IPS-20b (cell line): ENCODE data around the gene SLC16A11.
A peak's percentile ranks its signal among the peaks of the same experiment; 100 is the strongest.

Source experiments
- H3K27ac ChIP-seq: one replicate; pipeline ENCODE4 v1.5.1; 2013; ENCODE audit warnings: low read length
- H3K27me3 ChIP-seq: 2 replicates; pipeline ENCODE4 v1.6.1; 2013; ENCODE audit warnings: mild to moderate bottlenecking, low read length, inconsistent platforms; ENCODE audit not compliant: insufficient read depth
- H3K36me3 ChIP-seq: 2 replicates; pipeline ENCODE4 v1.6.1; 2013; ENCODE audit warnings: low read depth, mild to moderate bottlenecking, inconsistent platforms, low read length, moderate library complexity; ENCODE audit not compliant: insufficient read depth
- H3K4me1 ChIP-seq: 2 replicates; pipeline ENCODE4 v1.6.1; 2013; ENCODE audit warnings: mild to moderate bottlenecking, control low read depth, inconsistent platforms, low read length, moderate library complexity; ENCODE audit not compliant: insufficient read depth
- H3K4me3 ChIP-seq: 2 replicates; pipeline ENCODE4 v1.5.1; 2013; ENCODE audit warnings: mild to moderate bottlenecking, low read length, inconsistent platforms
- H3K9ac ChIP-seq: 2 replicates; pipeline ENCODE4 v1.6.1; 2013; ENCODE audit warnings: low read depth, mild to moderate bottlenecking, inconsistent platforms, low read length, moderate library complexity
- H3K9me3 ChIP-seq: 2 replicates; pipeline ENCODE4 v1.6.1; 2013; ENCODE audit warnings: mild to moderate bottlenecking, low read depth, low read length, inconsistent platforms; ENCODE audit not compliant: insufficient read depth

Gene SLC16A11

GRCh38 chr17:7038025-7038862, 5.6 kb downstream of the SLC16A11 start:
- no peak overlapping the region for H3K4me3 ChIP-seq

DNA sequence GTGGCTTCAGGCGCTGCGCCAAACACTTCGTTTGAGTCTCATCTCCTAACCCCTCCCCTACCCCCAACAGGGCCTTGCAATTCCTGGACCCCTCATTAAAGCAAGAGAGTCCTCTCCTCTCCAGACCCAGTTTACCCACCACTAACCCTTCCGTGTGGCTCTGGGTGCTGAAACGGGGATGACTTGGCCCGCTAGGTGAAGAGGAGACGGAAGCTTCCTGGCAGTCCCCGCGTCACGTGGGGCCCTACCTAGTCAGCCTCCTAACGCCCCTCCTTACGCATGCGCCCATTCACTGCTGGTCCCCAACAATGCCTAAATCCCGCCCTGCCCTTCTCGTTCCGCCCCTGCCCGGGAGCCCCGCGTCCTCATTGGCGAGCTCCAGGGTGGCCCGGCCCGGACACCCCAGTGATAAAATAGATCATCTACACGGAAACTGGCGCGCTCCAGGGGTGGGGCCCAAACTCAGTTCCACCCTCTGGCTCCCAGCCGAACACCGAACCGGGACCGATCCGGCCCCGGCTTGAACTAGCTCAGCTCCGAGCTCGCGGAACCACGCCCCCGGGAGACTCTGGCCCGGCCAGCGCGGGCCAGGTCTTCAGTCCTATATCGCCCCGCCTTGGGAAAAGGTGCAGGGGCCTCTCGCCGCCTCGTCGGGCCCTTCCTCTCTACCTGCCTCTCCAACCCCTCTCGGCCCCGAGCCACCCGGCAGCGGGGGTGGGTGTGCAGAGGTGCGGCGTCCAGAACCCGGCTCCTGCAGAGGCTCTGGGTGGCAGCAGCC, 8.1 kb downstream of the SLC16A11 start, which contains the start of gene SLC16A13:
Gene SLC16A13 (plus strand): TSS at position 425 of the 778 bp plus-strand sequence. CDS start 368 bp downstream, outside the sequence.
- peak within 1 kb of the TSS; percentile 81 for H3K4me3 ChIP-seq
- H3K9ac ChIP-seq = peak within 1 kb of the TSS; percentile 76
- H3K36me3 ChIP-seq = no peaks in the 10 kb centered on the region
- no peak within 1 kb of the TSS for H3K27ac ChIP-seq
- H3K27me3 ChIP-seq = peaks cover 10% of the 10 kb centered on the region
- H3K4me1 ChIP-seq = peaks cover 4% of the 10 kb centered on the region; the same call in 1 of the 2 replicates
- H3K9me3 ChIP-seq = no peaks in the 10 kb centered on the region

More at GRCh38 chr17:7038025-7038862, 5.6 kb downstream of the SLC16A11 start:
- H3K36me3 ChIP-seq = no peaks in the 10 kb centered on the region
- no peaks in the 10 kb centered on the region for H3K9me3 ChIP-seq
- H3K9ac ChIP-seq = no peak overlapping the region
- H3K4me1 ChIP-seq = peaks cover 7% of the 10 kb centered on the region; the same call in 1 of the 2 replicates
- no peak overlapping the region for H3K27ac ChIP-seq
- H3K27me3 ChIP-seq = peaks cover 32% of the 10 kb centered on the region

- Histone ChIP-seq H3K4me1 (peaks cover 4% of the 10 kb centered on the region; the same call in 1 of the 2 replicates), H3K36me3 (no peaks in the 10 kb centered on the region), H3K9me3 (no peaks in the 10 kb centered on the region), H3K27me3 (peaks cover 10% of the 10 kb centered on the region), H3K4me3 (peak overlapping the region; percentile 81), H3K27ac (no peak overlapping the region), H3K9ac (peak overlapping the region; percentile 76; the same call in 1 of the 2 replicates)
Measured at GRCh38 chr17:7034955-7035590, 8.8 kb downstream of the SLC16A11 start.

DNA sequence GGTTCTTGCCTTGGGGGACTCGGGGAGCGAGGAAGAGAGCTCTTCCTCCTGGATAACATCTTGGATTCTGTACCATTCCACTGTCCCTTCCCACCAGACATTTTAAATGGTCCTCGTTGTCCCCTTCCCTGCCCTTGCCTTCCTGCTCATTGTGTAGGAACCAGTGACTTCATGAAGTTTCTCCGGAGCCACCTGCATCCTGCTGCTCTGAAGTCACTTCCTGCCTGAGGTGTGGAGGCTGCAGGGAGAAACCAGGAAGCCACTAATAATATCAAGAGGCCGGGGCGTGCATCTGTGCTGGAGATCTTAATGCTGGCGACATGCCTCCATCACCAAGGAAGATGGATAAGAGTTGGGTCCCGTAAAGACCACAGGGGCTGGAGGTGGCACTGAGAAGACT, 14.2 kb downstream of the SLC16A11 start:
- Histone ChIP-seq H3K9ac (no peak overlapping the region), H3K27ac (no peak overlapping the region), H3K4me3 (no peak overlapping the region)

DNA sequence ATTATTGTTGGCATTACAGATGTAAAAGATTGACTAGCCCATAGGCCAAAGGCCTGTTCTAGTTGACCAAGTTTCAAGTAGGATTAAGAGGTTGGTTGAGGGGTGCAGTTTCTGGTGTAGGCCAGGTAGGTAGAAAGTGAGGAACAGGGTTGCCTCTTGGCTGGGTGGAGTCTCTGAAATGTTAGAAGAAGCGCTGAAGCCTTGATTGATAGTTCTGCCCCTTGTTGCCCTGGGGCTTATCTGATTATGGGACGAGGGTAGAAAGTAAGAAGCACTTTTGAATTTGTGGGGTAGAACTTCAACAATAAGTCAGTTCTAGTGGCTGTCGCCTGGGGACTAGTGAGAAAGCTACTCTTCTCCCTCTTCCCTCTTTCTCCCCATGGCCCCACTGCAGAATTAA, 14.8 kb downstream of the SLC16A11 start:
- no peaks in the 10 kb centered on the region for H3K4me1 ChIP-seq
- H3K27me3 ChIP-seq = peaks cover 3% of the 10 kb centered on the region; the same call in 1 of the 2 replicates
- no peak overlapping the region for H3K4me3 ChIP-seq
- H3K9ac ChIP-seq = no peak overlapping the region
- no peaks in the 10 kb centered on the region for H3K9me3 ChIP-seq
- H3K27ac ChIP-seq = no peak overlapping the region
- peaks cover 6% of the 10 kb centered on the region; the same call in 1 of the 2 replicates for H3K36me3 ChIP-seq

More for the DNA sequence above, 14.2 kb downstream of the SLC16A11 start:
- Histone ChIP-seq H3K27me3 (no peaks in the 10 kb centered on the region), H3K36me3 (peaks cover 6% of the 10 kb centered on the region; the same call in 1 of the 2 replicates), H3K9me3 (no peaks in the 10 kb centered on the region), H3K4me1 (no peaks in the 10 kb centered on the region)

- Histone ChIP-seq H3K27ac (no peak overlapping the region), H3K4me1 (no peaks in the 10 kb centered on the region), H3K27me3 (peaks cover 19% of the 10 kb centered on the region), H3K36me3 (peaks cover 6% of the 10 kb centered on the region; the same call in 1 of the 2 replicates), H3K9ac (no peak overlapping the region), H3K9me3 (no peaks in the 10 kb centered on the region), H3K4me3 (no peak overlapping the region)
Measured at GRCh38 chr17:7027335-7027734, 16.6 kb downstream of the SLC16A11 start.

DNA sequence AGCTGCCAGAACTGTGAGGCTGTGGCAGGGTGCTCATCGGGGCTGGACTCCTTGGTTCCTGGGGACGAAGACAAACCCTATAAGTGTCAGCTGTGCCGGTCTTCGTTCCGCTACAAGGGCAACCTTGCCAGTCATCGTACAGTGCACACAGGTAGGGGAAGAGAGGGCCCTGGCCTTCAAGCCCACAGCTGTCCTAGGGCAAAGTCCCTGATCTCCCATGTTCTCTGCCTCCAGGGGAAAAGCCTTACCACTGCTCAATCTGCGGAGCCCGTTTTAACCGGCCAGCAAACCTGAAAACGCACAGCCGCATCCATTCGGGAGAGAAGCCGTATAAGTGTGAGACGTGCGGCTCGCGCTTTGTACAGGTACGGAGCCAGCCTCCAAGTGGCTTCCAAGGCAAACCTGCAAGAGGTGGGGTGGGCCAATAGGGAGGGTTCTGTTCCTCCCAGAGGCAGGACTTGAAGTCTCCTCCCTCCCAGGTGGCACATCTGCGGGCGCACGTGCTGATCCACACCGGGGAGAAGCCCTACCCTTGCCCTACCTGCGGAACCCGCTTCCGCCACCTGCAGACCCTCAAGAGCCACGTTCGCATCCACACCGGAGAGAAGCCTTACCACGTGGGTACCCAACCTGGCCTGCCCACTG, 17.3 kb downstream of the SLC16A11 start:
- Histone ChIP-seq H3K9ac (no peak overlapping the region), H3K27me3 (peaks cover 26% of the 10 kb centered on the region), H3K4me3 (no peak overlapping the region), H3K9me3 (no peaks in the 10 kb centered on the region), H3K27ac (no peak overlapping the region), H3K4me1 (no peaks in the 10 kb centered on the region), H3K36me3 (peaks cover 6% of the 10 kb centered on the region; the same call in 1 of the 2 replicates)

DNA sequence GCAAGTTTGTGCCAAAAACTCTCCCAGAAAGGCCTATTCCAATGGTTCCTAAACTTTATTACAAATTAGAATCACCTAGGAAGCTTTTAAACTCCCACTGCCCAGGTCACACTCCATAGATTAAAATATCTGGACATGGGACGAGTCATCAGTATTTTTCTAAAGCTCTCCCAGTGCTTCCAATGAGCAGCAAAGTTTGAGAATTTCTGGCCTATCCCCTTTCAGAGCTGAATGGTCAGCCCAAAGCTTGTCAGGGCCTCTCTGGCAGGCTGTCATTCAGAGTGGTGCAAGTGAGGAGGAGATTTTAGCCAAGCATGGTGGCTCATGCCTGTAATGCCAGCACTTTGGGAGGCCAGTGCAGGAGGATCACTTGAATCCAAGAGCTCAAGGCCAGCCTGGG, 18.6 kb downstream of the SLC16A11 start:
- Histone ChIP-seq H3K9ac (no peak overlapping the region), H3K9me3 (no peaks in the 10 kb centered on the region), H3K27me3 (peaks cover 39% of the 10 kb centered on the region), H3K27ac (no peak overlapping the region), H3K4me1 (no peaks in the 10 kb centered on the region; the same call in 1 of the 2 replicates), H3K36me3 (peaks cover 6% of the 10 kb centered on the region; the same call in 1 of the 2 replicates), H3K4me3 (no peak overlapping the region)

- Histone ChIP-seq H3K9ac (no peak overlapping the region), H3K9me3 (no peaks in the 10 kb centered on the region), H3K4me1 (no peaks in the 10 kb centered on the region; the same call in 1 of the 2 replicates), H3K4me3 (no peak overlapping the region), H3K36me3 (peaks cover 6% of the 10 kb centered on the region; the same call in 1 of the 2 replicates), H3K27me3 (peaks cover 41% of the 10 kb centered on the region), H3K27ac (no peak overlapping the region)
Measured at GRCh38 chr17:7024402-7024785, 19.5 kb downstream of the SLC16A11 start.

DNA sequence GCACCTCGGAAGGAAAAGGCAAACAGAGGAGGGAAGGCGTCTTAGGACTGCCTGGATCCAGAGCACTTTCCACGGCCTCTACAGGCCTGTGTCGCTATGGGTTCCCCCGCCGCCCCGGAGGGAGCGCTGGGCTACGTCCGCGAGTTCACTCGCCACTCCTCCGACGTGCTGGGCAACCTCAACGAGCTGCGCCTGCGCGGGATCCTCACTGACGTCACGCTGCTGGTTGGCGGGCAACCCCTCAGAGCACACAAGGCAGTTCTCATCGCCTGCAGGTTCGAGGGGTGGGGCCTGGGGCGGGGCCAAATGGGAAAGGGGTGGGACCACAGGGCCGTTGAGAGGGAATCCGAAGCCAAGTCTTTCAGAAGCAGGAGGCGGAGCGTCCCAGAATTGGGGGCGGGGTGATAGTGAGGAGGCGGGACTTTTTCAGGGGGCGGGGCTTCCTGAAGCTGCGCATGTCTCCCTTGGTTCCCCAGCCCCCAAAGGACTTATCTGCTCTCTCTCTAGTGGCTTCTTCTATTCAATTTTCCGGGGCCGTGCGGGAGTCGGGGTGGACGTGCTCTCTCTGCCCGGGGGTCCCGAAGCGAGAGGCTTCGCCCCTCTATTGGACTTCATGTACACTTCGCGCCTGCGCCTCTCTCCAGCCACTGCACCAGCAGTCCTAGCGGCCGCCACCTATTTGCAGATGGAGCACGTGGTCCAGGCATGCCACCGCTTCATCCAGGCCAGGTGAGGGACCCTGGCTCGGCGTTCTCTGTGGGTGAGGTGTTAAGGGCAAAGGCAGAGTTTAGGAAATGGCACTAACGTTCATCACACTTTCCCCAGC, 20.1 kb downstream of the SLC16A11 start:
- Histone ChIP-seq H3K4me3 (peak overlapping the region; percentile 75), H3K27ac (no peak overlapping the region), H3K9ac (peak overlapping the region; percentile 56; the same call in 1 of the 2 replicates), H3K4me1 (no peaks in the 10 kb centered on the region; the same call in 1 of the 2 replicates), H3K27me3 (peaks cover 41% of the 10 kb centered on the region), H3K36me3 (peaks cover 6% of the 10 kb centered on the region; the same call in 1 of the 2 replicates), H3K9me3 (no peaks in the 10 kb centered on the region)
